ENCODE results near the gene CD1B. TPM values are rescaled to one million over a fixed set of nuclear protein-coding genes. Genes with fewer than 3 reads are reported as not detected.
"Not testable (repeated sequence)": the region's sequence is repeated elsewhere in the genome, so short reads cannot be mapped to it uniquely, and the experiment has no call there.

CD1B gene
- not detected for total RNA-seq
- long read RNA-seq, result 0 reads

DNA sequence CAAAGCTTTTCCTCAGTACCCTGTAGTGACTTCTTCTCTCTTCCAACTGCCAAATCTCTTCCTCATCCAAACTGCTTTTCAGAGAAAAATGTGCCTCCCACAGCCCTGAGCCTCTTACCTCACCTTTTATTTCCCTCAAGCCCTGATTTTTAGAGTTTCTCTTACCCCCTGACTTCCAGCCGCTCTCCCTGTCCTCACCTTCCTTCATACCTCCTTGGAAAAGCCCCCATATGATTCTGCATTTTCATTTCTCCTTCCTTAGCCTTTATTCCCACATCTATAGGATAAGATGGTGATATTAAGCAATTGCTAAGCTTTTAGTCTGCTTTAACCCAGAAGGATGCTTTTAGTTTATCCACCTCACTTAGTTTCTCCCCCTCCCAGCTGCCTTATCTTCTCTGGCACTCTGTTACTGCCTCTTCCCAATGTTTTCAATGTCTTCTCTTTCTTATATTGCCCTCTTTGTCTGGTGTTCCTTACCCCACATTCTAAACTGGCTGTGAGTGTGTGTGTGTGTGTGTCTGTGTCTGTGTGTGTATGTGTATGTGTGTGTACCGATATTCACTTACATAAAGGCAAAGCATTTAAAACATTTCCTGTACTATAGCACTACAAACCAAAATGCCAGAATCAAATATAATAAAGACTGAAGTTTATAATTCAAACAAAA is at the start of gene CD1B:
Gene CD1B (minus strand): TSS at position 51 of the 670 bp plus-strand sequence. CDS start 108 bp downstream, outside the sequence.
- ATAC-seq (no peak), DNase-seq (no peak)
- intact Hi-C loops (cut with micrococcal nuclease), result no loop called here

DNA sequence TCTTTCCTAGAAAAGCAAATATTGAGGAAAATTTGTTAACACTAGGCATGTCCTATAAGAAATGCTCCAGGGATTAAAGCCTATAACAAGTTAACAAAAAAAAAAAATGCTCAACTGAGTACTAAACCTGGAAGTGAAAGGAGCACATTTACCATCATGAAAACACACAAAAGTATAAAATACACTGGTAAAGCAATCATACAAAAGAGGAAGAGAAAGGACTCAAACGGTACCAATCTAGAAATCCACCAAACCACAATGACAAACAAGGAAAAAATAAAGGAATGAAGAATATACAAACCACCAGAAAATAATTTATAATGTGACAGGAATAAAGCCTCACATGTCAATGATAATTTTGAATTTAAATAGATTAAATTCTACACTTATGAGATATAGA is 43.5 kb upstream of the CD1B start:
- intact Hi-C loops (cut with micrococcal nuclease), result no loop called here
- no peak for ATAC-seq
- no peak for DNase-seq

DNA sequence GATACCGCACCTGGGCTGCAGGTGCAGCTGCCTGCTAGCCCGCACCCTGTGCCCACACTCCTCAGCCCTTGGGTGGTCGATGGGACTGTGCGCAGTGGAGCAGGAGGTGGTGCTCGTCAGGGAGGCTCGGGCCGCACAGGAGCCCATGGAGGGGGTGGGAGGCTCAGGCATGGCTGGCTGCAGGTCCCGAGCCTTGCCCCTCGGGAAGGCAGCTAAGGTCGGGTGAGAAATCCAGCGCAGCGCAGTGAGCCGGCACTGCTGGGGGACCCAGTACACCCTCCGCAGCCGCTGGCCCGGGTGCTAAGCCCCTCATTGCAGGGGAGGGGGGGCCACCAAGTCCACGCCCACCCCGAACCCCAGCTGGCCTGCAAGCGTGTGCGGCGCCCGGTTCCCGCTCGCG is 42.8 kb upstream of the CD1B start:
- ATAC-seq; DNase-seq; intact Hi-C loops (cut with micrococcal nuclease): not testable (repeated sequence)

DNA sequence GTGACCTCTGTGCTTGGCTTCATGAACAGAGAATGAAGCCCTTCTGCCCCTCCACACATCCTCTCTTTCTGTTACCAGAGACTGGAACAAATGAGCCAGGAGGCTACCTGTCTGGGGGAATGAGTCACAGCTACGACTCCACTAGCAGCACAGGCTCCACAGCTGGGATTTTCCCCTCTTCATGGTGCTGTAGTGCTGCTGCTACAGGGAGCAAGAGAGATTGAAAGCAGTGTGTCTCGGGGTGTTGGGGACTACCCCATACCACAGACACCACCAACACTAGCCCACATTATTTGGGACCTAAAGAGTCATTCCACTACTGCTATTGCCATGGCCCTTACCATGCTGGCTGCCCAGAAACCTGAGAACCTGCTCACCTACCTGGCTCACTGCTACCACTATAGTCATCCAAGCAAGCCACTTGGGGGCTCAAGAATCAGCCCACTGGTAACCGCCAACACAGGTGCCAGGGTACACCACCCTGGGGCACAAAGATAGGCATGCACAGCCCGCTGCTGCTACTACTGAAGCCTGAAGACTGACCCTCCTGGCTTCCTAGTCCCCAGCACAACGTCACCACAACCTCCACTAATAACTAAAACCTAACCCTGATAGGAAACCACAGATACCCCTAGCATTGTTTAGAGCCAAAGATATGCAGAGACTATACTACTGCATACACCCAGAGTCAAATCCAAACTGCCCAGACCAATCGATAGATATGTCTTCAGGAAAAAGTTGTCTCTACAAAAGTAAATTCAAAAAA is 40.0 kb upstream of the CD1B start:
- intact Hi-C loops (cut with micrococcal nuclease), result no loop called here
- no peak for DNase-seq
- ATAC-seq, result no peak

DNA sequence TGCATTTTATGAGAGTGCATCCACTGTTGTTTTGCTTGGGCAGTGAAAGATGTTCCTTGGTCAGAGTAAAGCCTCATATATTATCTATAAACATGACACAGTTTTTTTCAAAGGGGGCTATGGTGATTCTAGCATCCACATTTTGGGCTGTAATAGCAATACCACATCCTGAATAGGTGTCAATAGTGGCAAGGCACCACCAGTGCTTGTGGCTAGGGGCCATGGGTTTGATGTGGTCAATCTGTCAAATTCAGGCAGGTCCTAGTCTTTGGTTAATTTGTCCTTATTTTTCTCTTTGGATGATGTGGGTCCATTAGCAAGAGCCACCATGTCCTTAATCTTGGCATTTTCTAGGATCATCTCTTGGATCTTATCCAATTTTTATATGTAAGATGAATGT is 35.5 kb upstream of the CD1B start:
- no peak for DNase-seq
- intact Hi-C loops (cut with micrococcal nuclease), result no loop called here
- no peak for ATAC-seq

DNA sequence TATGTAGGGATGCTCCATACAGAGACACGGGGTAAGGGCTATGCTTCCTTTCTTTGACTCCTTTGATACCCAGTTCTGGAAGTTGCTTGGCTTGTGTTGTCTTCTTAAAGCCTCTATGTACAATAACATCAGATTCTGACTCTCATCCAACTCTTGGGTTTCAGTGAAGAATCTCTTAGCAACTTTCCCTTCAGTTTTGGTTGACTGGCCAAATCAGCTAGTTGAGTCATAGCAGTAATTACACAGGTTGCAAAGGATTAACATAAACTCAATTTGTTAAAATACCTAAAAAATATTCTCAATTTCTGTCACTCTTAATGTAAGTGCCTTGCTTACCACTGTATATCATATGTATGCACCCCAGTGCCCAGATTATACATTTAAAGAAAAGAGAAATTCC is 31.6 kb upstream of the CD1B start:
- ATAC-seq, result no peak
- intact Hi-C loops (cut with micrococcal nuclease), result no loop called here

DNA sequence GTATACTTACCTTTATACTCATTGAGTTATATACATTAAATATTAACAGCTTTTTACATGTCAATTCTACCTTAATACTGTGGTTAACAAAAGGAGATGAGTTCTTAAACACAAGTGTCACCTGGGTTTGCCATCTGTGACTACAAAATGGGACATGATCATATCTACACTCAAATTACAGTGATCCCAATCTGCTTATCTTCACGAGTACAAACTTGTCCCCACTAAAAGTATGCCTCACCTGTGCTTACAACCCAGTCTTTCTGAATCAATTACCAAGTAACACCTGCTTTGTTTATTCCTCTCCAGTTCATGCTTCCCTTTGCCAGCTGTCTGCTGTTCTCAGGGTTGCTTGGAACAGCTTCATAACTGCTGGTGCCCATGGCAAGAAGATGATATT is 31.2 kb upstream of the CD1B start:
- intact Hi-C loops (cut with micrococcal nuclease), result no loop called here
- ATAC-seq, result no peak
- no peak for DNase-seq

More for the DNA sequence above, 31.6 kb upstream of the CD1B start:
- DNase-seq, result no peak

DNA sequence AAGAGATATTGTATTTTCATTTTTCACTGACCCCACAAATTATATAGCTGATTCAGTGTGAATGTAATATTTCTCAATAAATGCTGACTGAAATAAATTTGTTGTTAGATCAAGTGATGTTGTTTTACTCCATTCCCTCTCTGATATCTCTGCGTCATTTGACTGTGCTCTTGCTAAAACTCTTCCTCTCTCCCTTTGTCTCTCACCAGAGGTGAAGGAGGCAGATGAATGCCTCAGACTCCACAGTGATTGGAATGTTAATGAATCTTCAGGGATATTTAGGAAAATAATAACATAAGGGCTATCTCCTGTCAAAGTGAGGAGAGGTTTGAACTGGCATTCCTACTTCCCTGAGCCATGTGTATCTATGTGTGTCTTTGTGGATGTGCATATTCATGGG is 26.1 kb upstream of the CD1B start:
- ATAC-seq (no peak), DNase-seq (no peak)
- intact Hi-C loops (cut with micrococcal nuclease), result no loop called here

DNA sequence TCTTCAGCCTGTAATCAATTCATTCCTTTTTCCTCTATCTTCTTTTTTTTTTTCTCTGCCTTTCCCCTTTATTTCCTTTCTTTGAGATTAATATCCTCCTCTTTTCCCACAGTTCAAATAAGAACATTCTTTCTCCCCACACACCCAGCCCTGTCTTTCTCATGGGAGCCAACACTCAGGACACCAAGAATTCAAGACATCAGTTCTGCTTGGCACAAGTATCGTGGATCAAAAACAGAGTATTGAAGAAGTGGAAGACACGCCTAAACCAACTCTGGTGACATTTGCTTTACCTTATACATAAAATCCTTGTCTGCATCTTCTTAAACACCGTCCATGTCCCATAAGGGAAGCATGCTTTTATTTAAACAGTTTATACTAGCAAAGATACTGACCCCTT is 25.3 kb upstream of the CD1B start:
- intact Hi-C loops (cut with micrococcal nuclease), result no loop called here
- ATAC-seq (no peak), DNase-seq (no peak)

DNA sequence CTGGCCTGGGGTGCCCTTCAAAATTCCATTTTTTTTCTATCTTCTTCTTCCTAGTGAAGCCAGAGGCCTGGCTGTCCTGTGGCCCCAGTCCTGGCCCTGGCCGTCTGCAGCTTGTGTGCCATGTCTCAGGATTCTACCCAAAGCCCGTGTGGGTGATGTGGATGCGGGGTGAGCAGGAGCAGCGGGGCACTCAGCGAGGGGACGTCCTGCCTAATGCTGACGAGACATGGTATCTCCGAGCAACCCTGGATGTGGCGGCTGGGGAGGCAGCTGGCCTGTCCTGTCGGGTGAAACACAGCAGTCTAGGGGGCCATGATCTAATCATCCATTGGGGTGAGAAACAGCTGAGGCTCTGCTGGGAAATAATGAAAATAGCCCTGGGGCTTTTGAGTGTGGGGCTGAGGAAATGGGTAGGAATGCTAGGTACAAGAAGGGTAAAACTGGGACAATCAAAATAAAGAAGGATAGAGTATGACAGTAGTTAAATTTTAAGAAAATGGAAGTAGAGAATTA is 24.5 kb upstream of the CD1B start:
- intact Hi-C loops (cut with micrococcal nuclease), result no loop called here
- no peak for ATAC-seq
- DNase-seq, result no peak

DNA sequence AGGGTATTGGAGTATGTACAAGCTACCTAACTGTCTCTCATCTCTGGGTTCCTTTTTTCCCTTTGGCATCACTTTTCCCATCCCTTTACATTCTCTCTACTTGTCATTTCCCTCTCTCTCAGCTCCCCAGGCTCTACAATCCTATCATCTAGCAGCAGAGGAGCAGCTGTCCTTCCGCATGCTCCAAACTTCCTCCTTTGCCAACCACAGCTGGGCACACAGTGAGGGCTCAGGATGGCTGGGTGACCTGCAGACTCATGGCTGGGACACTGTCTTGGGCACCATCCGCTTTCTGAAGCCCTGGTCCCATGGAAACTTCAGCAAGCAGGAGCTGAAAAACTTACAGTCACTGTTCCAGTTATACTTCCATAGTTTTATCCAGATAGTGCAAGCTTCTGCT is 22.9 kb upstream of the CD1B start:
- ATAC-seq, result peak; percentile 41
- DNase-seq, result no peak
- intact Hi-C loops (cut with micrococcal nuclease), result no loop called here

DNA sequence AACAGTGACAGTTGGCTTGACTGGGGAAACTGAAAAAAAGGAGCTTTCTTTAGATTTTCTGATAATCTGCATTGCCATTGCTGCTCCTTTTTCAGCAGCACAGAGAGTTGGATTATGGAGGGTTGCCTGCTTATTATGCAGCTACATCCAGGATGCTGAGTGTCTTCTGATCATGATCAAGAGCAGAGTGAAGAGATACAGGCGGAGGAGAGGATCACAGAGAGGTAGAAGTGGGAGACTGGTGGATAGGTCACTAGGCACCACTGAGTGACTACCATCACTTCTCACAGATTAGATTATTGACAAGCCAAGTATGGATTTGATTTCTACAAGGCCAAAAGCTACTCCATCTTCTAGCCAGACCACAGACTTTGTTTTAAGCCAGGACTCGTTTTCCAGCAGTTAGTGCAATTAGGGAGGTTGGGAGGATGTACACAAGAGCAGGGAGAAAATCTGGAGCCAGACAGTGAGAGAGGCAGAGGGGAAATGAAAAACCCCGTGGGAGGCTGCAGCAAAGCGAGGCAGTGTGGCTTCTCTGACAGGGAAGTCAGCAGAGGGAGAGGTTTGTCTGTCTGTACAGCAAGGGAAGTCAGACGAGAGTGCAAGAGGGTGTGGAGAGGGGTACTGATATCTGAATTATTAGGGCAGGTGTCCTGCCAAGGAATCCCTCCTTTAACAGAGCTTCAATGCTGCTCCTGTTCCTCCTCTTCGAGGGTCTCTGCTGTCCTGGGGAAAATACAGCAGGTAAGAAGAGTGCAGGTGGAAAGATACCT is 22.2 kb upstream of the CD1B start, which contains the start of gene CD1E:
Gene CD1E (plus strand): TSS at position 592 of the 773 bp plus-strand sequence. CDS start 95 bp downstream, at position 687.
- intact Hi-C loops (cut with micrococcal nuclease), result no loop called here
- ATAC-seq, result no peak
- no peak for DNase-seq

DNA sequence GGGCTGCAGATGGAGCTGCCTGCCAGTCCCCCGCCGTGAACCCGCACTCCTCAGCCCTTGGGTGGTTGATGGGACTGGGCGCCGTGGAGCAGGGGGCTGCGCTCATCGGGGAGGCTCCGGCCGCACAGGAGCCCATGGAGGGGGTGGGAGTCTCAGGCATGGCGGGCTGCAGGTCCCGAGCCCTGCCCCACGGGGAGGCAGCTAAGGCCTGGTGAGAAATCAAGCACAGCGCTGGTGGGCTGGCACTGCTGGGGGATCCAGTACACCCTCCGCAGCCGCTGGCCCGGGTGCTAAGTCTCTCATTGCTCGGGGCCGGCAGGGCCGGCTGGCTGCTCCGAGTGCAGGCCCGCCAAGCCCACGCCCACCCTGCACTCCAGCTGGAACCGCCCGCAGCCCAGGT is 17.6 kb upstream of the CD1B start:
- intact Hi-C loops (cut with micrococcal nuclease), result not testable (repeated sequence)

DNA sequence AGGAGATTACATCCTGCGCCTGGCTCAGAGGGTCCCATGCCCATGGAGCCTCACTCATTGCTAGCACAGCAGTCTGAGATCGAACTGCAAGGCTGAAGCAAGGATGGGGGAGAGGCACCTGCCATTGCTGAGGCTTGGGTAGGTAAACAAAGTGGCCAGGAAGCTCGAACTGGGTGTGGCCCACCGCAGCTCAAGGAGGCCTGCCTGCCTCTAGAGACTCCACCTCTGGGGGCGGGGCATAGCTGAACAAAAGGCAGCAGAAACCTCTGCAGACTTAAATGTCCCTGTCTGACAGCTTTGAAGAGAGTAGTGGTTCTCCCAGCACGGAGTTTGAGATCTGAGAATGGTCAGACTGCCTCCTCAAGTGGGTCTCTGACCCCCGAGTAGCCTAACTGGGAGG is 5.1 kb upstream of the CD1B start:
- DNase-seq; ATAC-seq; intact Hi-C loops (cut with micrococcal nuclease): not testable (repeated sequence)

More for the DNA sequence above, 17.6 kb upstream of the CD1B start:
- not testable (repeated sequence) for ATAC-seq
- DNase-seq, result peak; percentile 25

DNA sequence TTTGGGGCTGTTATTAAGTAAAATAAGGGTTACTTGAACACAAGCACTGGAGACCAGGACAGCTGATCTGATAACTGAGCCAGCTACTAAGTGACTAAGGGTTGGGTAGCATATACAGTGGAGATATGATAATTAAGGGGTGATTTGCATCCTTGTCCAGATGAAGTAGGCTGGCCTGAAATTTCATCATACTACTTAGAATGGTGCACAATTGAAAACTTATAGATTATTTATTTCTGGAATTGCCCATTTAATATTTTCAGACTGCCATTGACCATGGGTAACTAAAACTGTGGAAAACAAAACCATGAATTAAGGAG is 3.8 kb upstream of the CD1B start:
- intact Hi-C loops (cut with micrococcal nuclease), result no loop called here
- ATAC-seq (no peak), DNase-seq (no peak)

DNA sequence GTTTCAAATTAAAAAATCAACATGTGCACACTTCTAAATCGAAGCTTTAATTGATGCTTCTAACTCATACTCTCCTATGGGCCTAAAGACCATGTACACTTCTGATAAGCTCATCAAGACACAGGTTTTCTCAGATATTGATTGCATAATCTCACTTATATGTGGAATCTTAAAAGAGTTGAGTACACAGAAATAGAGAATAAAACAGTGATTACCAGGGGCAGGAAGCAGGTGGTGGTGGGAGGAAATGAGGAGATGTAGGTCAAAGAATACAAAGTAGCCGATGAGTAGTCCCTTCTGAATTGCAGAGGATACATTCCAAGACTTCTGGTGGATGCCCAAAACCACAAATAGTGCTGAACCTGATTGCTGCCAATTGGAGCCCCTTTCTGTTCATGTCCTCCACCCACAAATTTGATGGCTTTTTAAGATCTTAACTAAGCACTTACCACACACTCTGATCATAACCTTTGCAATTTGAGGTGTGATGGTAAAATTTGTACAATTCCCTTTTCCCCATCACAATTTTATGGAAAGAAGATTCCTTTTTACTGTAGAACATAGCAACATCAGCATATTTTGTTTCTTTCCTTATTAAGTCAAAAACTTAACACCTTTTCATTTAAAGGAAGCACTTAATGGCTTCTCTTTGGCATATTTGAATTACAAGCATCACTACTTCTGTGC is 3.3 kb upstream of the CD1B start:
- DNase-seq (no peak), ATAC-seq (no peak)
- intact Hi-C loops (cut with micrococcal nuclease), result no loop called here

DNA sequence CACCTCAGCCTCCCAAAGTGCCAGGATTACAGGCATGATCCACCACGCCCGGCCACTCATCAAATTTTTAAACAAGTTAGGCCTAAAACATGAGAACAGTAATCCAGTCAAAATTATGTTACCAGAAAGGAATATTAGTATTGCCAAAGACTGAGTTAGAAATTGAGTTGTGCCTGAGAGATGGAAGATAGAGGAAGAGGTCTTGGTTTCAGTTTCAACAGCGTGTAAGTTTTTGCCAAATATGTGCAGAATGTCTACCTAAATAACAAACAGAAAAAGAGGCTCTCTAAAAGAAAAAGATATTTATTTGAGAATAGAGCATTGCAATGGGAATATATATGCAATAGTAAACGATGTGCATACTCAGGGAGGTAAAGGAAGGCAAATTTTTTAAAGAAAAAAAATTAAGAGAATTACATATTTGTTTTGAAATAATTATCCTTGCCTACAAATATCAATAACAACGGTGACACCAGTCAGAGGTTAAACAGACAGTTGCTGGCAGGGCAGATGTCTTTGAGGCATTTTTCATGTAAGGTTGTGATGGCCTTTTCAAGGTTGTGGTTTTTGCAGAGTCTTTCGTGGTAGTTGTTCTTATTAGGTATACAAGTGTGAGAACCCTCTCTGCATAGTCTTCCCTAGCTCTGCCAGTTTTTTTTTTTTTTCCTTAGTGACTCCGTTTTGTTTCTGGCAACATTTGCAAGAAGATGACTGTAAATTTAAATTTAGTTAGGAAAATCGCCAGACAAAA is 2.2 kb upstream of the CD1B start:
- ATAC-seq, result no peak
- intact Hi-C loops (cut with micrococcal nuclease), result no loop called here

DNA sequence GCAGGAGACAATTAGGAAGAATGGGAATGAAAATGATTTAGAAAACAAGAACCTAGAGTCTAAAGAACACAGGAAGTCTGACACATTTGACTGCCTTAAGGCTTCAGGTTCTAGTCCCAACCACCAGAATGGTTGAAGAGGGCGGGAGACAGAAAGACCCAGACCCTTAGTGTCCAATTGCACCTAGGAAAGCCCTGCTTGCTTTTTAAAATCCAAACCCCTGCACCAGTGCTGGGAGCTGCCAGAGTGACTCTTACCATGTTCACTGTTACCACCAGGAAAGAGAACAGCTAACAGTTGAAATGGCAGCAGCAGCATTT is 265 bp downstream of the CD1B start:
- DNase-seq (no peak), ATAC-seq (no peak)
- intact Hi-C loops (cut with micrococcal nuclease), result no loop called here

More for the DNA sequence above, 2.2 kb upstream of the CD1B start:
- DNase-seq, result no peak

All from left ventricle myocardium superior (tissue), 1 donor.